HL-60 (cell line): ENCODE data around the gene SAP25.

ENCODE experiments used
- CTCF ChIP-seq: IDR thresholded peaks from one replicate; pipeline ENCODE4 v1.5.1; 2011; ENCODE audit warnings: low read length, control low read depth, inconsistent platforms; ENCODE audit not compliant: insufficient read depth
- GABPA ChIP-seq: IDR thresholded peaks from 2 replicates; pipeline ENCODE4 v1.6.1; 2012; ENCODE audit warnings: low read depth
- POLR2AphosphoS5 ChIP-seq: IDR thresholded peaks from 2 replicates; pipeline ENCODE4 v1.6.1; 2012; ENCODE audit warnings: low read depth
- REST ChIP-seq: IDR thresholded peaks from 2 replicates; pipeline ENCODE4 v1.6.1; 2012; ENCODE audit warnings: low read depth; ENCODE audit not compliant: insufficient replicate concordance

- TF ChIP-seq CTCF (no peak), REST (no peak), POLR2AphosphoS5 (no peak), GABPA (no peak)
Measured at GRCh38 chr7:100595188-100595587, 21.5 kb upstream of the SAP25 start.
